B cell (primary cell): ENCODE data around the gene CACNA1F.

Experiments used
- EZH2 ChIP-seq: IDR thresholded peaks from 2 replicates; pipeline ENCODE4 v1.6.1; 2012; ENCODE audit warnings: borderline replicate concordance, low read depth, mild to moderate bottlenecking, moderate library complexity, low read length; ENCODE audit not compliant: insufficient read depth, poor library complexity, severe bottlenecking
- TF ChIP-seq, protein P1 (sequence below): fragments of 200-600 bp; IDR thresholded peaks from one replicate; pipeline ENCODE4 v1.8.0; 2022; ENCODE audit warnings: antibody characterized with exemption, mild to moderate bottlenecking

- TF ChIP-seq, protein P1, sequence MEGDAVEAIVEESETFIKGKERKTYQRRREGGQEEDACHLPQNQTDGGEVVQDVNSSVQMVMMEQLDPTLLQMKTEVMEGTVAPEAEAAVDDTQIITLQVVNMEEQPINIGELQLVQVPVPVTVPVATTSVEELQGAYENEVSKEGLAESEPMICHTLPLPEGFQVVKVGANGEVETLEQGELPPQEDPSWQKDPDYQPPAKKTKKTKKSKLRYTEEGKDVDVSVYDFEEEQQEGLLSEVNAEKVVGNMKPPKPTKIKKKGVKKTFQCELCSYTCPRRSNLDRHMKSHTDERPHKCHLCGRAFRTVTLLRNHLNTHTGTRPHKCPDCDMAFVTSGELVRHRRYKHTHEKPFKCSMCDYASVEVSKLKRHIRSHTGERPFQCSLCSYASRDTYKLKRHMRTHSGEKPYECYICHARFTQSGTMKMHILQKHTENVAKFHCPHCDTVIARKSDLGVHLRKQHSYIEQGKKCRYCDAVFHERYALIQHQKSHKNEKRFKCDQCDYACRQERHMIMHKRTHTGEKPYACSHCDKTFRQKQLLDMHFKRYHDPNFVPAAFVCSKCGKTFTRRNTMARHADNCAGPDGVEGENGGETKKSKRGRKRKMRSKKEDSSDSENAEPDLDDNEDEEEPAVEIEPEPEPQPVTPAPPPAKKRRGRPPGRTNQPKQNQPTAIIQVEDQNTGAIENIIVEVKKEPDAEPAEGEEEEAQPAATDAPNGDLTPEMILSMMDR = no peak
- no peak for TF ChIP-seq EZH2
Measured at GRCh38 chrX:49157194-49157593, 75.9 kb downstream of the CACNA1F start.
